ENCODE data around the gene PLA2R1.

Gene PLA2R1

DNA sequence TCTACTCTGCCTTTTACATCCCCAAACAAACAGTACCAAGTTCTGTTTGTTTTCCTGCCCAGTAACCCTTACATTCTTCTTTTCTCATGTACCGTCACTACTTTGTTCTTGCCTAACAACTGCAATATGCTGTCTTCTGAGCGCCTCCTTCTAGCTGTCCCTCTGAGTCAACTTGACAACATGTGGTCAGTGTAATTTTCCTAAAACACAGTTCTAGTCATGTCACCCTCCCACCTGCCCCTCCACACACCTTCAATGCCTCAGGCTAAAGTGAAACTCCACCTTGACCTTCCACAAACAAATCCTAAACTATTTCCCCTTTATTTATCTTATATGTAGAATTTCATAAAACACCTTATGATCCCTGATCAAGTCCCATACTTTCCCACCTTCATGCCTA lies 139.9 kb downstream of the PLA2R1 start:
- no peak for DNase-seq

DNA sequence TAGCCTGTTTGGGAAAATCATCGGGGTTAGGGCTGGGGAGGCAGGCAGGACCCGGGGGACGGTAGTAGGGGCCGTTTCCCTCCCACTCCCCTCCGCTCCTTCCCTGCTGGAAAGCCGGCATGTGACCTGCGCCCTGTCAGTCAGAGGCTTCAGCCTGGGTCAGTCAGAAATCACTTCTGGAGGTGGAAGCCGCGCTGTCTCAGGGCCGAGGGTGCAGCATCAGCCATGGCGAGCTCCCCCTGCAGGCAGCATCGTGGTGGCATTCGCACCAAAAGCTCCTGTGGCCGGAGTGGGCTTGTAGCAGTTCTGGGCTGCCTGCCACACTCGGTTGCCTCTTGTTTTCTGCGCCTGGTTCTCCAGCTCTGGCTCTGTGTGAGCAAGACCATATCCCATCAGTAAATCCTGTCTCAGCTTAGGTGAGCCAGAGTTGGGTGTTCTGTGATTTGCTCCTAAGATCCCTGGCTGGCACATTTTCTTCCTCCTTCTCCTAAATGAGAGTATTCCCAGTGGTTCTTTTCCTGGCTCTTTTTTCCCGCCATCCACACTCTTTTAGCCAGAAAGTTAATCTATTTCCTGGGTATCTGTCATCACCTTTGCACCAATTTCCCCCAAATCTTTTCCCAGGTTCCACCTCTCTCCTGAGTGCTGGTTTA lies 140.5 kb downstream of the PLA2R1 start:
- peak; percentile 9 to 38 for DNase-seq

DNA sequence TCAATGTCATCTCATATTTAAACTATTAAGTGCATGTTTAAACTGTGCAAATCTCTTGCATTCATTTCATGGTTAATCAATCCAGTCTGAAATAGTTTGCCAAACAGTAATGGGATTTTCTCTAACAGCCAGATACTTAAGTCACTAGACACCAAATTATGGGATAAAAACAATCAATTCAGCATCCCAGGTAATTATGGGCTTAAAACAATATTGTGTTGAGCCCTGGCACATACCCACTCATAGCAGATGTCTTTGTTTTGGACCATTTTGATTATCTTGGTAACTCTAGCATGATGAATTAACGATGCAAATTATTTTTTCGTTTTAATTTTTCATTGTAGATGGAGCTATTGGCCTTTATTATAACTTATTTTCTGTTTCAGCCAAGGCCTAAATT lies 145.9 kb downstream of the PLA2R1 start:
- DNase-seq: no peak

DNA sequence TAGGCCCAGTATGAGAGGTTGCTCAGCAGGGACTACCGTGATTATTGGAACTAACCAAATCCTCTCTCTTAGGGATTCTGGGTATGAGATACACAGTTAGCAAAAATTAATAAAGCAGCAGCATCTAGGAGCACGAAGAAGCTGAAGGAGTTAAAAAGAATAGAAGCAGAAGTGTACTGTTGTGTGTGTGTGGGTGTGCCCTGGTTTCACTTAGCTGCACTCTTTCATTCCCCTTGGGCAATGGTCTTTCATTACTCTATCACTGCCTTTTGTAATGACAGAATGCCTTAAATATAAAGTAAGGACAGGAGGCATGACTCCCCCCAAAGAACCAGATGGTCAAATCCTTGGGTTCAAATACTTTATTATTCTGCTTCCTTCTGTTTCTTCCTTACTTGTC lies 148.5 kb downstream of the PLA2R1 start:
- DNase-seq: no peak

DNA sequence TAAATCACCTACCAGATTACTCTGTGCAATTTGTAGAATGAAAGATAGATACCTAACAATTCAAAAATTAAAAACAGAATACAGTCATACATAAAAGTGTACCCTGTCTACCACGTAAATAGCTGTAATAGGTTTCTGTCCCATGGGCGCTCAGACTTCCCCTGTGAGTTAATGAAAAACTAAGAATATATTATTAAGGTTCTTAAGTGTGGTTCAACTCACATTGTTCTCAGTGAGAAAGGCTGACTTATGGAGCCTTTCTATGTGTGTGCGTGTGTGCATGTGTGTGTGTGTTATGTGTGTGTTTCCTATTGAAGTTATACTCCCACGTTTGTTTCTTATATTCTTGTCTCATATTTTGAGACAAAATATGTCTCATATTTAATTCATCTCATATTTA lies 149.8 kb downstream of the PLA2R1 start:
- DNase-seq: no peak

DNA sequence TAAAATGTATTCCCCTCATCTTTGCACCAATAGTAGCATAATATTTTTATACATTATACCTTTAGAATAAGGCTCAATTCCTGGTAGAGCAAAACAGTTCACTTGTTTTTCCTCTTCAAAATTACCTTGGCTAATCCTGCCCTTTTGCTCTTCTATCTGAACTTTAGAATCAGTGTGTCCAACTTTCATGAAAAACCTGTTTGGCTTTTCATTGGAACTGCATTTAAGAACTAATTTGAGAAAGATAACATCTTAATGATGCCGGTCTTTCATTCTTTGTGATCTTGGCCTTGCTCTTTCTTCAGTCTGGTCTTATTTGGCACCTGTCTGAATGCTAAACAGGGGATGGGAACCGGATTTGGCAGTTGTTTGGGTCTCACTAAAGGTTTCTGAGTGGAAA lies 151.5 kb downstream of the PLA2R1 start:
- DNase-seq: no peak

DNA sequence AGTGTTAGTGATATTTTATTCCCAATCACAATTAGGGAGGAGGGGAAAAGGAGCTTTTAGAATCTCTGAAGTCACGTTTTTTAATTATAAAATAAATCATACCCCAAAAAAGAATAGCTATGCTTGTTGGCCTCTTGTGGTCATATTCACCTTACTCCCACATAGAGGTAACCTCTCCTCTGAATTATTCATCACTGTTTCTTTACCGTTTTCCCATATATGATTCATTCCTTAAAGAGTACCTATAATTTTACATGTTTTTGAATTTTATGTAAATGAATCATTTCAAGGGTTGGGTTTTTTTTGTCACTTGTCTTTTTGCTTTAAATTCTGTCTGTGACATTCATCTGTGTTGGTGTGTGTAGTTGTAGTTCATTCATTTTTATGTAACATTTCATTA lies 153.8 kb downstream of the PLA2R1 start:
- no peak for DNase-seq

DNA sequence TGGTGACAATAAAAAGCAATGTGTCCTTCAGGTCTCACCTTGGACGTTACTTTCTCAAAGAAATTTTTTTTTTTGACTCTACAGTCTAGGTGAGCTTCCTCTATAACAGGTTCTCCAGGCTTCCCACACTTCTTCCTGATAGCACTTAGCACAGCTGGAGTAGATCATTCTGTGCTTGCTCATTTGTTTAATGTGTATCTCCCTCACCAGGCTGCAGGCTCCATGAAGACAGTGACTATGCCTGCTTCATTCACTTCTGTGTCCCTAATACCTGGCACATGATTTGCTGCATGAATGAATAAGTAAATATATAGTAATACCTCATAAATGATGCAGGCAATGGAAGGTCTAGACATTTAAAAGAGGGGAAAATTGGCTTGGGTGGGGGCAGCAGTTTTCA lies 154.5 kb downstream of the PLA2R1 start:
- no peak for DNase-seq

DNA sequence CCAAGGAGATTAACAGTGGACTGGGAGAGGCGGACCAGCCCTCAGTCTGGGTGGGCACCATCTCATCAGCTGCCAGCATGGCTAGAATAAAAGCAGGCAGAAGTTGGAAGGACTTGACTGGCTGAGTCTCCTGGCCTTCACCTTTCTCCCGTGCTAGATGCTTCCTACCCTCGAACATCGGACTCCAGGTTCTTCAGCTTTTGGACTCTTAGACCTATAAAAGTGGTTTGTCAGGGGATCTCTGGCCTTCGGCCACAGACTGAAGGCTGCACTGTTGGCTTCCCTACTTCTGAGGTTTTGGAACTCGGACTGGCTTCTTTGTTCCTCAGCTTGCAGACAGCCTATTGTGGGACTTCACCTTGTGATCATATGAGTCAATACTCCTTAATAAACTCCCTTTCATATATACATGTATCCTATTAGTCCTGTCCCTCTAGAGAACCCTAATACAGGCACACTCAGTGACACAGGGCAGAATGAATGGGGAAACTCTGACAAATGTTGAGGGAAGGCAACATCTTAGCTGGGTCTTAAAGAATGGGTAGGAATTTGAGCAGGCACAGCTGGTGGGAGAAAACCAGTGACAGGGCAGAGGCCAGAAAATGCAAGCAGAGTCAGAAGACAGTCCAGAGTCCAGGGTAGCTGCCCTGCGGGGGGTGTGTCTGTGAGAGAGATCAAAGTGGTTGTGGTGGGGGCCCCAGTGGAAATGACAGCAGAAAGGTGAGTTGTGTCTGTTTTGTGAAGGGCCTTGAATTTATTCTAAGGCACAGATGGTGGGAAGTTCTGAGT lies 156.3 kb downstream of the PLA2R1 start:
- no peak for DNase-seq

DNA sequence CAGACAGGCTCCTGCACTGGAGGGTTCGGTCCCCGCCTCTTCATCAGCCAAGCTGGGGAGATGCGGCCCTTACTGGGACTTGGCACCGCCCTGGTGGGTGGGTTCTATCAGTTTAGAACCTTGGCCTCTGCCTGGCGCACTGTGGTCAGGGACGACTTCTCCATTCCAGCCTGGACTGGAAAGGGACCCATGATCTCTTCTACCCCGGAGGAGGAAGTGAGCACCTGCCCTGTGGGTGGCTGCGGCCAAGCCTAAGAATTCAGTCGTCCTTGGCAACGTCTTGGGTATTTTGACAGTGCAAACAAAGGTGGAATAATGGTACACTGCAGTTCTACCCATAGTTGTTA lies 157.5 kb downstream of the PLA2R1 start:
- DNase-seq: peak; percentile 85 to 89

DNA sequence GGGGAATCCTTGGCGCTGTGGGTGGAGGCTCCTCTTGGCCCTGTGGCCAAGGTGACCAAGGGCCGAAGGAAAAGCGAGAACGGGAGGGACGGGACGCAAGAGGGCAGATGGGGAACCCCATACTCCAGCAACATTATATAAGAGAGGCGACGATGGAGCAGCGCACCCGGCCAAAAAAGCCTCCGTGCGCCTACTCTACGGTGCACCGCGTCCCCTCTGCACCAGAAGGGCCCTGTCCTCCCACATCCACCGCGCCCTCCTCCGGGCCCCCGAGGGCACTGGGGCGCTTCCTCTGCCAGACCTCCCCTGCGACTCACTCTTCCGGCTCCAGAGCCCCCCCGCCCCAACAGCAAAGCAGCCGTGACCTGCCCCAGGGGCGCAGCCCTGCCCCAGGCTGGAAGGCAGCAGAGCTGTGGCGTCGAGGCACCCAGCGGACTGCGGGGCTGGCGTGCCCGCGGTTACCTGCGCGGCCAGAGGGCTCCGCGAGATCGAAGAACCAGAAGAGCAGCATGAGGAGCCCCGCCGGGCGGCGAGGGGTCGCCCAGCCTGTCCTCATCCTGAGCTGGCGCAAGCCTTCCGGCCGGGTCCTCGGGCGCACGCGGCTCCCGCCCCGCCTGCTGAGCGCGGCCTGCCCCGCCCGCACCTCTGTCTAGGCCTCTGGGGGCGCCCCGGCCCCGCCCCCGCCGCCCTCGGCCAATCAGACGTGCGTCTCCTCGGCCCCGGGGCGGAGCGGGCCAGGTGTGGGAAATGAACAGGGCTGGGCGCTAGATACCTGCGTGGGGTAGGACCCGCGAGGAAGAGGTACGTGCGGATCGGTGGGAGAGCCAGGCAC lies 158.1 kb downstream of the PLA2R1 start, which contains the start of gene LY75:
Gene LY75 (minus strand): TSS at position 630 of the 832 bp plus-strand sequence.
- DNase-seq: peak; percentile 76 to 78

DNA sequence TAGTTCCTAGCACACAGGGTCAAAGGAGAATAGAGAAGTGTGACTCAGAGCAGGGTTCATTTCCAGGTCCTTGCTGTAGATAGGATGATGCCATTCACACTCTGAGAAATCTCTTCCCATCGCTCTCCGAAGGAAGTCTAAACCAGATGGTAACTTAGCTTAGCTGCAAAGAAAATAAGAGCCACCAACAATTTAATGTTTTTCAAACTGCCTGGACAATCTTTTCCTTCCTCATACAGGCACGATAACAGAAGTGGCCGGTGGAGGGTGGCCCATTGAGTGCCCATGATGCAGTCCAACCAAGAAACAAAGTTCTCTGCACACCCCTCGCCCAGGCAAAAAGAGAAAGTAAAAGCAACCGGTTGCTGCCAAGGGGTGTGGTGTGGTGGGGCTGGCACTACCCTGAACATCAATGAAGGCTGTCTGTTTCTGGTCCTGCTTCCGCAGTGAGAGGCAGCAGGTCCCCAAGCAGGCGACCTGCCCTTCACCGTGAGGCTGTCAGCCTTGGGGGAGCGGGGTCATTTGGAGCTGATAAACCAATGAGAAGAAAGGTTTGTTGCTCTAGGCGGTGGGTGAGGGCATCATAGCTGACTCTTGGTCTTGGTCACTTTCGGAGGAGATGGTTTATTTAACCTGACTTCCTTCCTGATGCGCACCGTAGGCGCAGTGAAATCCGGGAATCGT lies 158.8 kb downstream of the PLA2R1 start:
- peak; percentile 44 to 65 for DNase-seq

DNA sequence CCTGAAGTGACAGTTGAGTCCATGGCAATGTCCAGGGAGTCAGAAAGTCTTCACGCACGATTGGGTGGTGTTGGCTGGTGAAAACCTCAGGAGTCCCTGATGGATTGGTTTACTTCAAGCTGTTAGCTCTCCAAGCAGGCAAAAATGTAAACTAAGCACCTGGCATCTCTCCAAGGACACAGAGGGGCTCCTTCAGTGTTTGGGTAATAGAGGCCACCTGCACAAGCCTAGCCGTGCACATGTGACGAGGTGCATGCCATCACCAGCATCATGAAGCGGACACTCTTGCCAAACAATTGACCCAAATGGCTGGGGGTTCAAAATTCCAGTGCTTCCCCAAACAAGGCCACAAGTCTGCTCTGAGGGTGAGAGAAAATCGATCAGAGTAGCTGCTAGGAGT lies 159.7 kb downstream of the PLA2R1 start:
- DNase-seq: no peak

DNA sequence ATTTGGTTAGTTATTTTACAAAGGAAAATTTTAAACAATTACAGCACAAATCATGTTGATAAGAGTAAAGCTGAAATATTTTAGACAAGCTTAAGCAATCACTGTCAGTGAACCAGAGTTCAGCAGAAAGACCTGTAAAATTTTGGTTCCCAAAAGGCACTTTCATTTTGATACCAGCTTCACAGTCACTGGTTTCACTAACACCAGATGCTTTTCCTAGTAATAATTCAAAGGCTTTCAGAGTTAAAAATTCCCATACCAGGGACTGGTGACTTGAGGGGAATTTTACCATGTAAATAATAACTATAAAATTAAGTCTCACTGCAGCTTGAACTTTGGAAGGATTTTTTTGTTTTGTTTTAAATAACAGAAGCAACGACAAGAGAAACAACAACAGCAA lies 162.1 kb downstream of the PLA2R1 start:
- DNase-seq: no peak

DNA sequence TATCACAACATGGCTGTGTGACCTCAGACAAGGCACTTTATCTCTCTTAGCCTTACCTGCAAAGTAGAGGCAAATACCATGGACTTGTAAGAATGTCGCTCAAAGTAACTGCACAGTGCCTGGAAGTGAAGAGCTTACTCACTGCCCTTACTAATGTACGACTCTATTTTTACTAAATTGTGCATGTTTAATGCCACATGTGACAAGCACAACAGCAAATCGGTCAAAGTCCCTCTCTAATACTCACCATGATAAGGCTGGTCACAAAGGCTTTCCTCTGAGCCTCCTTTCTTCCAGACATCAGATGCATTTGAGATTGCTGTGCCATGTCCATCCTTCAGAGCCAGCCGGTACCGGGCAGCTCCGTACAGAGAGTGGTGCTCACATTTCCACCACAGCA lies 164.0 kb downstream of the PLA2R1 start:
- no peak for DNase-seq

DNA sequence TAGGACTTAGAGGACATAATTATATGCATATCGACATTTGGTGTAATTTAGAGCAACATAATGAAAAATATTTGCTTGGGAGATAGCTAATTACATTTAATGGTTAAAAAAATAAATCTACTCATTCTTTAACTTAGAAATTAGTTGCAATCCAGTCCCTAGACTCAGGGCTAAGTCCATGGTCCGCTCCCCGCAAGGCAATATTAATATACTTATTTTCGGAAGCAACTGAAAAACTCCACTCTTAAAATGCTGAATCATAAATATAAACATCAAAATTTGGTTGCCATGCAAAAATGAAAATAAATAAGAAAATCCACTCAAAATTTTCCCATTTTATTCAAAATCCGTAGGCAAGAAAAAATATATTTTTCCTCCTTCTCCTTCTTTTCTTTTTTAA lies 164.7 kb downstream of the PLA2R1 start:
- DNase-seq: no peak

DNA sequence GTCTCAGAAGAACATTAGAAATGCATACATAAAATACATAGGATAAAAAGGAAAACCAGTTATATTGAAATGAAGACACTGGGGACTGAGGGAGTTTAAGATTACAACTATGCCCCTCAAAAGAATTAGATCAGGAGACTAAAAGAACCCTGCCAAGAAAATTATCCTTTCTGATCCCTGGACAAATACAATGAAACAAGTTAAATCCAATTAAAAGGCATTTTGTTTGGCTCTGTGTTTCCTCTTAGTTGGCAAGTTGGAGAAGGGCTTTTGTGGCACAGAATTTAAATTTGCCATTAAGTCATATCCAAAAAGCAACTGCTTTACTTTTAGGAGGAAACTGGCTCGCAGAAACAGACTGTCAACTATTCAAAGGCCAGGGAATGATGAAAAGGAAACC lies 165.3 kb downstream of the PLA2R1 start:
- DNase-seq: no peak

DNA sequence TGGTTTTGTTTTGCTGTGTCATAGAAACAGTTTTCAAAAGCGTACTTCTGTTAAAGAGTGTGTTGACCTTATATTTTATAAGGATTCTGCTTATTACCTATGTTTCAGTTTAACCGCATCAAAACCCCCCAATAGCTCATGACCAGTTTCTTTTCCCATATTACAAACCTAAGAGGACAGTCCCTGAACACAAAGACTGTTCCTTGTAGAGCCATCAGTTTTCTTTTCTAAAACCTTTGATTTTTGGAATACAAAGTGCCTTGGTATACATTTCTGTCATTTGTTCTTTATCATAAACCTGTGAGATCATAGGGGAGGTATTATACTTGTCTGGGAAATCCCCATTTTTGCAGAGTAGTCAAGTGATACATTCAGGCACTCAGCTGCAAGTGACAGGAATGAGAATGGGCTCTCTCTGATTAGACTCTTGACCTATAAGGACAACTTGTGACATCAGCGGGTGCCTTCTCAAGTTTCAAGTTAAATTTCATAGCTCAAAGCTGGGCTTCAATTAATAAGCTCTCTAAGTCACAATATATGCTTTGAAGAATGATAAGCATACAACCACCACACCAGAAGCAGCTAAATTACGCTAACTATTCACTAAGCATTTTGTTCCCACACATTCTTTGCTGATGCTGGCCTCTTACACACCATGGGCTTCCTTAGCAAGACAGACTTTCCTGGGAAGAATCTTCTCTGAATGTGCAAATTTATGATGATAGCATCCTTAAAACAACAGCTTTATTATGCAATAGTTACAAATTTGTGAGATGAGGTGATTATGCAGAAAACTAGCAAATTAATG lies 167.0 kb downstream of the PLA2R1 start:
- no peak for DNase-seq

DNA sequence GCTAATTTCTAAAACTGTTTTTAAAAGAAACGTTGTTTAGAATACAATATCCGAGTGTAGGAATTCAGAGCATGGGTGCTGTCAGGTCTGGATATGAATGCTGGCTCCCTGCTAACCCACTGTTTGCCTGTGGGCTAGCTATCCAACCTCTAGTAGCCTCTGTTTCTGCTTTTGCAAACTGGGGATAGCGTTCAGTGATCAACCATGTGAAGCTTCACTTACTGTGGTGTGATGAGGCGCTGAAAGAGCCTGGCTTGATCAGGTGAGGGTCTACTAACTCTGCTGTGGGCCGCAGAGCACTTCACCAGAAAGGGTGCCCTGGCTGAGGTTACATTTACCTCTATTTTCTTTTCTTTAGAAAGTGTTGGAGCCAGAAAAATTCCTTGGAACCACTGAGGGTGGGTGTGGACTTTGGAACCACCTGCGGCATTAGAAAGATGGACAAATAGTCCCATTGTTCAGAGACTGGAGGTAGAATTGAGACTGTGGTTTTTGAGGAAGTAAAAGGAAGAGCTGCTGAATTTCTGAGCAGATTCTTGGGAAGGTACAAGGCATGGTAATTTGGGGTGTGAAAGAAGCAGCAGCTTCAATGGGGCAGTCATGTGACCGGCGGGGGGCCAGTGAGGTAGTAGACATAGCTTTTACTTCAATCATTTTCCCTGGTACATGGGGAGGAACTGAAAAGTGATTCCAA lies 168.1 kb downstream of the PLA2R1 start:
- DNase-seq: no peak

DNA sequence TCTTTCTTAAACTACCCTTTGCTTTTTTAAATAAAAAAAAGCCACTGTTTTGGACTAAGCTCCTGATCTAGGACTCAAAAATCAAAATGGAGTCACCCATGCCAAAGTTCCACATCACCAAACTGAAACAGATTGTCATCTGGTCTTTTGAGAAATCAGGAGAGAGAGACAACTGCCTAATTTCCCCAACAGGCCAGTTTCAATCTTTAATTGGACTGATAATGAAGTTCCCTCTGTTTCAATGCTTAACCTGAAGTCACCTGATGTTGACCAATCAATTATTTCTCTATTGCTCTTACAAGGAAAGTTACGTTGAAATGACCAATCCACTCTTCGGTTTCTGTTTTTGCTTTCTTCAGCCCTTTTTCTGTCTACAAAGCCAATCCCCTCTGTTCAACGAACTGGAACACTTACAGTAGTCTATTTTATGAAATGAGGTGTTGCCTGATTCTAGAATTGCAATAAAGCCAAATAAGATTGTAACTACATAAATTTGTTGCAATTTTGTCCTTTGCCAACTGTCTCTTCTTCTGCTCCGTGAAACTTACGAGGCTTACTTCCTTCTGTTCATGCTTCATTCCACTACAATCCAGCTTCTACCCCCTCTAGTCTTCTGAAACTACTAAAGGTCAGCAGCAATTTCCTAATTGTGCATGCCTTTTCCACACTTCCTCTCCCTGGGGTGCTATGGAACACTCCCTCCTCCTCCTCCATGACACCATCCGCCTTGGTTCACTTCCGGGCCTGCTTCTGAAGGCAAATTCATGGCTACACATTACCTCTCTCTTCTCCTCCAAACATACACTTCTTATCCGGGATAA lies 169.2 kb downstream of the PLA2R1 start:
- no peak for DNase-seq
